ENCODE measurements around the gene GAPT.

GAPT gene

DNA sequence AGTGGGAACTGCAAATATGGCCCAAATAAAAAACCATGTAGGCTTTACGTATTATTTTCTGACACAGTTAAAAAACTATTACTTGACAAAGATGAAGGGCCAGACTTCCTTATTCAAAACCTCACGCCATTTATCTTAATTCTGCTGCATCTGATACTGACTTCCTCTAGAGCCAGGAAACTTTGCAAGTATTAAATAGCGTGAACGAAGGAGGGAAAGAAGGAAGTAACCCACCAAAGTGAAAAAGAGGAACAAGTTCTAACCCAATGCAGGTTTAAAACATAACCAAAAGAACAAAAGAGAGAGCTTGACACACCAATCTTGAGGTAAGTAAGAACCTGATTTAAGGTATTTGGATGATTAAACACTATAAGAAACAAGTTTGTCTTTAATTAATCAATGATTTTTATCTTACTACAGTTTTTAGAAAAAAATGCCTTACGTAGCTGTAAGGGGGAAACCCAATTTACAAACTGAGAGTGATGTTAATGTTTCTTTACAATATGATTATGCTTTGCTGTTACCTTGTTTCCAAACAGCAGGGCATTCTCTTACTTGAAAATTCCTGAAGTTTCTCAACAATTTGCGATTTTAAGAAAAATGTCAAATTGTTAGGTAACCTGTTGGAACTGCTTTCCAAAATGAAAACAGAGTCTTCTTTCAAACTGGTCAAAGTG lies at the start of gene GAPT:
GAPT (plus strand) TSS at position 220 of the 677 bp plus-strand sequence. CDS start 3,102 bp downstream, outside the sequence.
- no peak for DNase-seq

DNA sequence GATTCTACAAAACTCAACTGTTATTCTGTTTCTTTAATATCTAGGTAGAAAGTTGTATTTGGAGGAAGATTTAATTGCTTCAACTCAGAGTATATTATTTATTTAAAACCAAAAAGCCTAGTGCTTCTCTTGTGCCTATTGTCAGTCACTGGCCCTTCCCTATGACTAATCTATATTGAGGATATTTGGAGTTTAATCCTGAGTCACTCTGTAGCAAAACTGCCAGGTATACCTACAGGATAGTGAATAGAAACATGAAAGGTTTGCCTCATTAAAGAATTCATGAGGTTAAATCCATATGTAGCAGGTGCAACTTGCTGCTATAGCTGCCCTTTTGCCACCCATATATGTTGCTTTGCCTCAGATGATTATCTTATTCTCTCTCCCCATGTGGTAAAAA lies 46.4 kb upstream of the GAPT start:
- DNase-seq, result no peak

DNA sequence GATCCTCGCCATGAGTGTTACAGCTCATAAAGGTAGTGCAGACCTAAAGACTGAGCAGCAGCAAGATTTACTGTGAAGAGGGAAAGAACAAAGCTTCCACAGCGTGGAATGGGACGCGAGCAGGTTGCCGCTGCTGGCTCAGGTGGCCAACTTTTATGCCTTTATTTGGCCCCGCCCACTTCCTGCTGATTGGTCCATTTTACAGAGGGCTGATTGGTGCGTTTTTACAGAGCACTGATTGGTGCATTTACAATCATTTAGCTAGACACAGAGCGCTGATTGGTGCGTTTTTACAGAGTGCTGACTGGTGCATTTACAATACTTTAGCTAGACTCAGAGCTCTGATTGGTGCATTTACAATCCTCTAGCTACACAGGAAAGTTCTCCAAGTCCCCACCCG lies 45.2 kb upstream of the GAPT start:
- no peak for DNase-seq

DNA sequence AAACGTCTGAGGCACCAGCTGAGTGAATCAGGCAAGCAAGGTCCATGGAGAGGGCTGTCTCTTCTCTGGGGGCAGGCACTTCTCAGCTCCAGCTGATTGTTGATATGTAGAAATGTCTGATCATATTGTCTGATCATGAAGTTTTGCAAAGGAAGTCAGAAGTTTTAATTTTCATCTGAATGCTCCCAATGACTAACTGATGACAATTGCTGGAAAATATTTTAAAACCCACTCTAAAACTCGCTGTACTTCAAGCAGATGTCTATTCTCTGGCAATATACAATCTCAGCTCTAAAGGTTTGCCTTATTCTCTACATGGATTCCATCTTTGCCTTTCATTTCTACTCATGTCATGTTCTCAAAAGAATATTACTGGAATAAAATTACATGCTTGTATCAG lies 44.0 kb upstream of the GAPT start:
- no peak for DNase-seq

DNA sequence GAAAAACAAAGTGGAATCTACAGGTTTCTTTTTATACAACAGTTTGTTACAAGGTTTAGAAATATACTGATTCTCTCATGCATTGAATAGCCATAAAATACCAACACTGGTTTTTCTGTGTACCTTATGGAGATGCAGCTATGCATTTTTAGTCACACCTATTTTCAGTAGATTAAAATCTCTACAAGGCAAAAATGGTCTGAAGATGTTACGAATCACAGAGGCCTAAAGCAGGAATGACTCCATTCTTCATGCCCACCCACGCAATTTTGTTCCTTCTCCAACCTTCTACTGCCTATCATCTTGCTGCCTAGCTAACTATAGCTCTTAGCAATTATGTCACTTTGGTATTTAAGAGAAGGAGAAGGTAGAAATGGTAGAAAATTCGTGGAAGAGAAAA lies 41.2 kb upstream of the GAPT start:
- no peak for DNase-seq

DNA sequence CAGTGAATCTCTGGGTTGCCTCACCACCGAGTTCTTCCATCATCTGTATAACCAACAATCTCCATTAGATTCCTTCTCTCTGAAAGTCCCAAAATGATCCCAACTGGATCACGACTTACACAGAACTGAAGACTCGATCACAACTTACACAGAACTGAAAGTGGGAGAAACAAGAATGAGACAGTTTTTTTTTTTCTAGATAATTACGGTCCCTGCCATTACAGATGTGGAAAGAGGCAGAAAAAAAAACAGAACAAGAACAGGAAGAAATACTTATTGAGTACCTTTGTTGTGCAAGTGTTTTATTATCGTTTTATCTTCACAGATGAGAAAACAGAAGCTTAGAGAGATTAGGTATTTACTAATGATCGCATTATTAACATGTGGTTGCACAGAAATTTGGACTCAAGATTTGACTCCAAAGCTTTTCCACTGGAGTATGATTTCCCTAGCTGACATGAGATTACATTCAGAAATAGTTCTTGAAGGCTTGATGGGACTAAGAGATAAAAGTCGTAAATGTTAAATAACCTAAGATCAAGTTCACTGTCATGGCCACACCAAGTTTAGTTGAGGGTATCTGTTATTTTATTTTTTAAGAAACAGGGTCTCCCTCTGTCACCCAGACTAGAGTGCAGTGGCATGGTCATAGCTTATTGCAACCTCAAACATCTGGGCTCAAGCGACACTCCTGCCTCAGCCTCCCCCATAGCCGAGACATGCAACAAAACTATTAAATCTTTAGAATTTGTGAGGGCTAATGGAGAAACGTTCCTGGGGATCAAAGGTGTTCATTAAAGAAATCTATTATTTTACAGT lies 40.2 kb upstream of the GAPT start:
- DNase-seq, result no peak

DNA sequence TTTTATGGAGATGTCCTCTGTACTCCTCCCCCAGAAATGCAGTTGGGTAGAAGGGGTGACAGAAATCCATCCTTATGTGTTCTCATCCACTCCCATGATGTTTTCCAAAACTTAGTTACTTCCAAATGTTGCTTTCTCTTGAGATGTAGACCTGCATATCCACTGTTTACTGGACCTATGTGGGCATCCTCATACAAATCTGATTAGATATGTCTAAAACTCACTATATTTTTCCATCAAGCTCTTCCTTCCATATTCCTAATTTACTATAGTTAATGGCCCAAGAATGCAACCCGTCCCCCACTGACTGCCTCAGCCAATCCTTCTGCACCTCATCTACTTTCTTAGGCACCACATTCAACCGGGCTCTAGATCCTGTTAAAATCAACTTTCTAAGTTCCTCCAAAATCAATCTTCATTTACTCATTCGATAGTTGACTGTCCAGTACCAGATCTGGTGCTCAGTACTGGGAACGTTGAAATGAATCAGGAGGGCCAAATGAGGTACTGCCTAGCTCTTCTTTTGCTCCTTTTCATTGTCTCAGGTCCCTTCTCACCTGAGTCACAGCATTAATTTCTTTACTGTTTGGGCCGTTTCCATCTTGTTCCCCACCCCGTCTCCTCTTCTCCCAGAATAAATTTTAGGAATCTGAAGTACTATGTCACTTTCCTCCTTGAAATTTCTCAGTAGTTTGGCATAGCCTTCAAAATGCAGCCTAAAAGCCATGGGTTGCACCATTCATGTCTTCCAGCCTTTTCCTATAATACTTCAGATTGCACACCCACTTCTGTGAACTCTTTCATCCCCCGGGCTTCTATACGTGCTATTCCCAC lies 39.3 kb upstream of the GAPT start:
- no peak for DNase-seq

DNA sequence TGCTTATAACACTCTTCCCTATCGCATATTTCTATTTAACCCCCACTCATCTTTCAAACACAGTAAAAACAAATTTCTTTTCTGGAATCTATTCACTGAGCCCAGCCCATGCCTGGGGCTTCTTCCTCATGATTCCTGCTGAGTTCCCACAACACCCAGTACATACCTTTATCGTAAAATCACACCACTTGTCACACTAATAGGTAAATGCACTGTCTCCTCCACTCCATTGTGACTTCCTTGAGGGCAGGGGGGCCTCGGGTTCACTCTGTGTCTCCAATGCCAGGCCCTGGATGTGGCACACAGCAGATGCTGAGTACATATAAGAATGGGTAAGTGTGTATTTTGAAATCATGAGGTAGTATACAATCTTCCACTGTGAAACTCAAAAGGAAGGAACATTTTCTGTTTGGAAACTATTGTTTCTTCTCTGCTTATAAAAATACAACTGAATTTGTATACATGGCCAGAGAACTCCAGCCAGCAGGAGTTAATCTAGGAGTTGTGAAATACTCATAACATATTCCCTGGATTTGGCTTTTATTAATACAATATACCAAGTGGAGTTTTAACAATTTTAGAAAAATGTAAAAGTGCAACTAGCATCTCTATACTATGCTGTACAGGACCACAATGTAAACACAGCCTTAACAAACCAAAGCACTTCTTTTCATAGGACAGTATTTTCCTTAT lies 38.5 kb upstream of the GAPT start:
- no peak for DNase-seq

DNA sequence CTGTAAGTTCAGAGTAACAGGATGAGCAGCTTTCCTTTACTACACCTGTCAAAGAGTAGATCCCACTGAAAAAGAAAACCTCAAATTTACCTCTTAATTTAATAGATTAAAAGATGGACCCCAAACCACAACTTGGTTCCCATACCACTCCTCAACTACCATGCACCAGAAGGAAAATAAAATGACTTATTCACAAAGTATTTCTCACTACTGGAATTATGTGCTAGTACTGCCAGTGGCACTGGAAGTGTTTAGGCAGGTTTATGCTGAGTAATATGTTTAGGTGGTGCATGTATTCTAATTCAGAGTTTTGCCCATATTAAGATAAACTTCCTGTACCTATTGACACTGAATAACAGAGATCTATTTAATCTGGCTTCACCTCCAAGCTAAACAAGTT lies 37.9 kb upstream of the GAPT start:
- DNase-seq, result no peak

DNA sequence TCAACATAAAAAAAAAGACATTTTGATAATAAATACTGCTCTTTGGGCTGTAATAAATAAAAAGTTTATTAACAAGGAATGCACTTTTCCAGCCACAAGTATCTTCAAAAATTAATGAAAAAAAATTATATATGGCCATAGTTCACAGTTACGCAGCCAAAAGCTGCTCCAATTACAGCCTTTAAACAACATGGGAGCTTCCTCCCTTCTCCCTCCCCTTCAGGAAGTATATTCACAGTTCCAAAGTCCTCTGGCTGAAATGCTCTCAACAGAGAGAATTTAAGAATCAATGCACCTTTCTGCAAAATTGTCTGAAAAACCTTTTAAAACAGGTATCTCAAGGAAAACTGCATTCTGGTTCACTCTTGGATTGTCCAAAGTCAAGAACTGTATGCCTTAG lies 37.2 kb upstream of the GAPT start:
- DNase-seq, result no peak

DNA sequence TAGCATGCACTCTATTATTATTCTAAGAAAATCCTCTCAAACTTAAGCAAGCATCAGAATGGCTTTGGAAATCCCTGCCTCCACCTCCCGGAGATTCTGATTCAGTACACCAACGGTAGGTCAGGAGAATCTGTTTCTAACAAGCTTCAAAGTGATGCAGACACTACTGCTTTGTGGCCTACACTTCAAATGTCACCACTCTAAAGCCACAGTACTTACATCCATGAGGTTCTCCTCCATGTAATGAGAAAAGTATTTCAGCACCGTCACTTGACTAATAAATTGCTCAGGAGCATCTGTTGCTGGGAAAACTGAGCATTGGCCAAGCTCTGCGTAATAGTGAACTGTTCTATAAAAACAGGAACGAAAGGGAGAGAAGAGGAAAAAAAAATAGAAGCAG lies 36.2 kb upstream of the GAPT start:
- DNase-seq, result no peak

DNA sequence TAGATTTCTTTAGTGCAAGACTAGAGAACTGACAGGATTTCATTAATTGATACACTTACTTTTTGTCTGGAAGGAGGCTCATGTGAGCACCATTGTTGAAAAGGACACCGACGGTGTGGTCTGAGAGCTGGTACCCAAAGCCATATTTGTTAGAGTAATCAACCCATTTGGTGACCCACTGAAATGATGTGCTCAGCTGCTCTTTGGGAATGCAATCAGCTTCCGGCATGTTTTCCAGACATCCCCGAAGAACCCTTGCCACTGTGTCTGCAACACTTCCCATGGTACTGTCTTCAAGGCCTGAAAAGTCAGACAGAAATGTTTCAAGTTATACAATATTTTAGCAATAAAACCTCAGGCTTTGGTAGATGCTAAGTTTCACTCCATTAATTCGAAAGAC lies 35.8 kb upstream of the GAPT start:
- no peak for DNase-seq

DNA sequence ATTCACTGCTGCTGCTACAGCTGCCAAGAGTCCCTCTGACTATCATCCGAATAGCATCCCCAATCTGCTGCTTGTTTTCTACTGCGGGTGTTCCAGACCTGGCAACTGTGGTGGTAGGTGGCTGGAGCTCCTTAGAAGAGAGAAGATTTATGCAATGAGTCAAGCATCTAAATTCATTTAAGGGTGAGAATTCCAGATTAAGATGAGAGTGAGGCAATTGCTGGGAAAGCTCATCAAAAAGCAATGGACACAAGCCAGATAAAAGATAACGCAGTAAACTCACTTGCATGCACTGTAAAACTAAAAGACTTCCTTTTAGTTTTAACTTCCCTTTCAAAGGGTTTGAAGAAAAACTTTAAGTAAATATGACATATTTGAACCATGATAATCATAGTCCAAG lies 35.2 kb upstream of the GAPT start:
- no peak for DNase-seq

DNA sequence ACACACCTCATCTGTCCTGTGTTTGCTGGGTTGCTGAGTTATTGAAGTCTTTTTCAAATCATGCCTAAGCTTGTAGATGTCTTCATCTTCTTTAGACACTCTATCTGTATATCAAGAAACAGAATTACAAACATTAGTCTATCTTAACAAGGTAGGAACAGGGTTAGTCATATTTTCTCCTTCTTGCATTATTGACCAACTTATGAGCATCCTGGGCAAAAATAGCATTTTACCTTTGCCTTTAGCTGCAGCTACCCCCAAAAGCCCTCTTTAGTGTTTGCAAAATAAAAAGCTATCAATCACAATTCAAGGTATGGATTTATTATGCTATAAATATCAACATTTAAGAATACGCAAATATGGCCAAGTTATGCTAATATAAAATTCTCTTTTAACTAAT lies 34.7 kb upstream of the GAPT start:
- no peak for DNase-seq

DNA sequence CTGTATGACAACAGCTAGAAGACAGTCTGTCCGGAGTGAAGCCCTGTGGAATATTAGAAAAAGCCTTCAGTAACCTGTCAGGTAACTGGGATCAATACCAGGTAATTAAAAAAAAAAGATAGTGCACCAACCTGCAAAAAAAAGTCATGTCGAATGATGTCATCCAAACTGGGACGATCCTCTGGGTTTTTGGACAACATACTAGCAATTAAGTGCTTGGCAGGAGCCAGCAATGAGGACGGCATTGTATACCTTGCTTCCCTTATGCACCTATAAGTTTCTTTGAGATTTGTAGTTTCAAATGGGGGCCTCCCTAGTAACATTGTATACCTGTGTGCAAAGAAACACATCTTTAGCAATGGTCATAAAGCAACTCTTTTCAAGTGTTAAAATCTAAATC lies 34.2 kb upstream of the GAPT start:
- DNase-seq, result no peak

DNA sequence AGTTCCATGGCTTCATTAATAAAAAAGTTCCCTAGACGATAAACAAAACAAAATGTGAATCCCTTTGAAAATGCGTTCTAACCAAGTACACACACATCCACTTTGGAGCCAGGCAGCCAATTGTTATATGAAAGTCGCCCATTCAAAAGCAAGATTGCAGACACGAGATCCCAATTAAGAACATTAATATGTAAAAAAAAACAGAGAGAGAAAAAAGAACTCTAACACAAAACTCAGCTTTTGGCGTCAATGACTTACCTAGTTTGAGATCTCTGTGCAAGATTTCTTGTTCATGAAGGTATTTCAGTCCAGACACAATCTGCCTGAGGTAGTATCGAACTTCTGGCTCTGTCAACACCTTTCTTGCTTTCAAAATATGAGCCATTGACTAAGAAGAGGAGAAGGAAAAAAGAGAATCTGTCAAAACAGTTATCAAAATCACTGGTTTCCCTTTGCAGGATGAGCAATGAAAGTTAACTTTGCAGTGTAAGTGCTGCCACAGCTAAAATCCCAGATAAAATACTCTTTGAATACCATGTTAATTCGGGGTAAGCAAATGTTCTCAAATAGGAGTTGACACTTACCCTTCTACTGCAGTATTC lies 33.0 kb upstream of the GAPT start:
- DNase-seq, result no peak

DNA sequence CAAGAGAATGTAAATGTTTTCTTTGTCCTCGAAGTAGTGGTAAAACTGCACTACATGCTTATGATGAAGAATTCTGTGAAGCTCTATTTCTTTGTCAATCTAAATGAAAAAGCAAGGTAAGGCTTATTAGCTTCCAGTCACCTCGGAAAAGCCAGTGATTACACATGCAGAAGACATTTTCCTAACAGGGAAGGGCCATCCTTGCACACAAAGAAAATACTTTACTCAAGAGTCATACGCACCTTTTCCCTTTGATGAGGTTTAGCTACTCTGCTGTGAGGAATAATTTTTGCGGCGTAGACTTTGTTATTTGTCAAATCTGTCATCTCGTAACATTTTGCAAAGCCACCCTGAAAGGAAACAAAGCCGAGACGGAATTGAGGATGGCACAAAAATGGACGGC lies 32.5 kb upstream of the GAPT start:
- DNase-seq, result no peak

DNA sequence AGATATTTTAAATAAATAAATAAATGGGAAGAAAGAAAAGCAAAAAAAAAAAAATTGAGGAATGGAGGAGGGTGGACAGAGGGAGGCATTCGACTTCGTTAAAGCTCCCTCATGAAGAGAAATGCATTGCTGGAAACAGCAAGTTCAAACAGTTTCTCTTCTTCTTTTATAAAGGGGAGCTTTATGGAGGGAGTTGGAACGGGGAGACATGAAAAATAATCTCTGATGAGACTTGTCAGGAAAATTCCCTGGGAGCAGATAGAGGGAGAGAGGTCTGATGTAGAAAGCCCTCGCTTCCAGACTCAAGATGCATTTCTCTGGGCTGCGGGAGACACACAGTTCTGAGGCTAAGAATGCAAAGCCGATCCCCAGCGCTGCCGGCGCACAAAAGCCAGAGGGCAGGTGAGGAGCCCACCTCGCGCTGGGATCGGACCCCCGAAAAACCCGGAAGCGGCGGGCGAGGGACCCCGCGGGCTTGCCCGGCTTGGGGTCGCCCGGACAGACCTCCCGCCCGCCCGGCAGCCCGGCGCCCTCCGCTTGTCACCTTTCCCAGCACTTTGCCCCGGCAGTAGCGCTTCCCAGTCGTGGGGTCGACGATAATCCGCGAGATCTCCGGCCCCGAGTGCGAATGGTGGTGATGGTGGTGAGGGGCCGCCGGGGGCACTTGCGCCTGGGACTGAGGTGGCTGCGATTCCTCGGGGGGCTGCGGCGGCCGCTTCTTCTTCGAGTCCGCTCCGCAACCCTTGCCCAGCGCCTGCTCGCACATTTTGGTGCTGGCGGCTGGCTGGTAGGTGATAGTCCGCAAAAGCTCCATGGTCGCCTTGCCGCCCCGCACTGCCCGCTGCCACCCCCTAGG lies 31.9 kb upstream of the GAPT start:
- no peak for DNase-seq

DNA sequence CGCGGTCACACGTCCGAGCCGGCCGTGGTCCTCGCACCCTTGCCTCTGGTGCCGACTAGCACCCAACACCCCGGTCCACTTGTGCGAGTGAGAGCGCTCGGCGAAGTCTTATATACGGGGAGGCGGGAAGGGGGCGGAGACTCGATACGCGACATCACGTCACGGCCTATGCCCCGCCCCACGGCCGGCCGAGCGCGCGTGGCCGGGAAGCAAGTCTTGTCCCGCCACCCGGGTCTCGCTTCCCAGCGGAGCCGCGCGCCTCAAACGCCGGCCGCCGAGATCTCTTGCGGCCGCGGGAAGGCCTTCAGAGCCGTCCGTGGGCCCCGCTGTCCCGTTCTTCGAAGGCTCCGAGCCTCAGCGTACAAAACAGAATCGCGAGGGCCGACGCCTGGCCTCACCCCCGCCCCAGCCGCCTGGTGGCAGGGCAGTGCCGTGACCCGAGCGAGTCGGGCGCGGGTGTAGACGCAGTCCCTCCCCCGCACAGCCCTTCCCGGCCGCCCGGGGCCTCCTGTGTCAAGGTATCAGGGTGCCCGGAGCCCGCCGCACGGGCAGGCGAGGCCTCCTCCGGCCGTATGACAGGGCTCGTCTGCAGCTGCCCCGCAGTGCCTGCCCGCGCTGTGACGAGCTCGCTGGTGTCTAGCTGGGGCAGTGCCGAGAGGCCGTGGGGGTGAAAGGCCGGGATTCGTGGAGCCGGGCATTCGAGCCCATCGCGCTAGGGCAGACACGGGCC lies 31.1 kb upstream of the GAPT start, which contains the start of gene PLK2:
PLK2 (minus strand) TSS at position 85 of the 730 bp plus-strand sequence. CDS start 127 bp downstream, outside the sequence.
- DNase-seq, result peak; percentile 63

DNA sequence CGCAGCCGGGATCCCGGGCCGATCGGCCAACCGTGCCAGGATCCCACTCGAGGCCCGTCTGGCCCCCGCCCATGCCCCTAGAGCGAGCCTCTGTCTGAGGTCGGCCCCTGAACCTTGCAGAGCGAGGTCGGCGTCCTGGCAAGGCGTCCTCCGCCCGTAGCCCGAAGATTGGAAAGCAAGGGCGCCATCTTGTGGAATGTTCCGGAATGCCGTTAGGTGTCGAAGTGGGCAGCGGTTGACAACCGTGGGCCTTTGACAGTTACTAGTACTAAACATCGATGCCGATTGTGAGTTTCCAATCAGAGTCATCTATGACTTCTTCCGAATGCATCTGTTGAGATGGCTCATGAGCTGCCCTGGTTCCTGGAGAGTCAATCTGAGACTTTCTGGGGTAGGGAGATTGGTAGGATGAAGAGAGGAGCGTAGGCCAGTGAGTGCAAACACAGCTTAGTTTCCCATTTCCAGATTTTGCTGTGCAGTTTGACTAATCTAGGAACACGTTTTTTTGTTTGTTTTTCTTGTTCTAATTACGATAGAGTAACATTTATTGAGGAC lies 30.4 kb upstream of the GAPT start:
- DNase-seq, result peak; percentile 63
